Upper lobe of left lung (tissue), 6 donors: Measurements from ENCODE around the gene BRIX1. TPM values are rescaled to one million over a fixed set of nuclear protein-coding genes. Genes with fewer than 3 reads are reported as not detected.
"Not testable (repeated sequence)": the region's sequence is repeated elsewhere in the genome, so short reads cannot be mapped to it uniquely, and the experiment has no call there.

Source experiments
- ATAC-seq, 2 donors: fragments of 200-7000 bp; cut with Tn5 transposase; one replicate each; pipeline ENCODE4 v1.9.1; 2022; ENCODE audit warnings: mild to moderate bottlenecking in 2 of 2, moderate library complexity in 2 of 2; ENCODE audit not compliant: low FRiP score in 2 of 2
- DNase-seq, 2 donors: peaks; one replicate each; pipeline ENCODE4 v3.0.0-alpha.2; 2019 to 2020
- H3K27ac ChIP-seq, 4 donors: fragments of 200-600 bp; sonication (generic); one replicate each; pipeline ENCODE4 v1.5.1; 2016 to 2019
- H3K27me3 ChIP-seq, 4 donors: fragments of 200-600 bp; sonication (generic); one replicate each; pipeline ENCODE4 v1.5.1; 2017 to 2019
- H3K36me3 ChIP-seq, 4 donors: fragments of 200-600 bp; sonication (generic); one replicate each; pipeline ENCODE4 v1.5.1; 2016 to 2019
- H3K4me1 ChIP-seq, 4 donors: fragments of 200-600 bp; sonication (generic); one replicate each; pipeline ENCODE4 v1.5.1; 2018 to 2019
- H3K4me3 ChIP-seq, 4 donors: fragments of 200-600 bp; sonication (generic); one replicate each; pipeline ENCODE4 v1.5.1; 2017 to 2019; ENCODE audit warnings: mild to moderate bottlenecking in 2 of 4, moderate library complexity in 1 of 4
- H3K9me3 ChIP-seq, 4 donors: fragments of 200-600 bp; sonication (generic); one replicate each; pipeline ENCODE4 v1.5.1; 2018 to 2019
- CTCF ChIP-seq, 6 experiments: fragments of 450-650 bp in 4 of 6; fragments of 200-600 bp in 2 of 6; sonication (generic) in 2 of 6; IDR thresholded peaks; one replicate each; pipeline ENCODE4 v1.5.1; 2016 to 2019; ENCODE audit warnings: antibody characterized with exemption in 6 of 6
- EP300 ChIP-seq, 4 donors: sonication (generic); formaldehyde crosslinking; IDR thresholded peaks; one replicate each; pipeline ENCODE4 v1.5.1; 2017; ENCODE audit warnings: antibody characterized with exemption in 4 of 4, control low read depth in 2 of 4
- POLR2A ChIP-seq, 4 donors: fragments of 450-650 bp; IDR thresholded peaks; one replicate each; pipeline ENCODE4 v1.5.1; 2016 to 2017; ENCODE audit warnings: antibody characterized with exemption in 4 of 4, mild to moderate bottlenecking in 2 of 4
- POLR2AphosphoS5 ChIP-seq, 2 donors: sonication (generic); formaldehyde crosslinking; IDR thresholded peaks; one replicate each; pipeline ENCODE4 v1.5.1; 2017; ENCODE audit warnings: antibody characterized with exemption in 2 of 2
- WGBS, 2 donors: methylation state at CpG; one replicate each; pipeline ENCODE4 v1.1.5; 2017 to 2018; 5-methylcytosine and 5-hydroxymethylcytosine counted together
- total RNA-seq, 6 donors: library from RNA; depleted of rRNA in 4 of 6; stranded (reverse); fragments of >200 nt in 4 of 6; gene quantifications; one replicate each; pipeline versions ENCODE4 v1.1.0 to v1.2.1, GENCODE V29; 2016 to 2021
- donor health status: DM: no; HTN: no; CAD: no; lungs with moderate emphysema.
- donor health status: DM: no; HTN: yes; CAD: no; lungs with severe emphysema.

The BRIX1 gene
- total RNA-seq, 6 donors from 2014 or later: 7.9 to 30.4 (median 19.0) TPM

- ATAC-seq: no peak
- no peaks in the 10 kb centered on the region for H3K27me3 ChIP-seq
- no peak for TF ChIP-seq EP300 (IDR thresholded peaks at IDR 0.05)
- TF ChIP-seq POLR2A (IDR thresholded peaks at IDR 0.05): no peak
- TF ChIP-seq POLR2AphosphoS5 (IDR thresholded peaks at IDR 0.05): no peak
- no peak for TF ChIP-seq CTCF (IDR thresholded peaks at IDR 0.05)
- no peak overlapping the region for H3K27ac ChIP-seq
- H3K4me3 ChIP-seq: no peak overlapping the region
- H3K4me1 ChIP-seq: no peaks in the 10 kb centered on the region
- H3K9me3 ChIP-seq: no peaks in the 10 kb centered on the region
- no peak for DNase-seq
- WGBS, 2 donors: 97 to 100% methylated on average over 3 to 4 of the region's 4 CpGs
- H3K36me3 ChIP-seq: no peaks in the 10 kb centered on the region
These were observed 52.0 kb downstream of the BRIX1 start for GRCh38 chr5:34967540-34967939.

- TF ChIP-seq POLR2A (IDR thresholded peaks at IDR 0.05) (no peak), CTCF (IDR thresholded peaks at IDR 0.05) (no peak), EP300 (IDR thresholded peaks at IDR 0.05) (no peak), POLR2AphosphoS5 (IDR thresholded peaks at IDR 0.05) (no peak)
- no peaks in the 10 kb centered on the region for H3K4me1 ChIP-seq
- no peak for DNase-seq
- WGBS, 2 donors: 92 to 98% methylated on average over 2 of the region's 2 CpGs
- H3K36me3 ChIP-seq: no peaks in the 10 kb centered on the region
- H3K9me3 ChIP-seq: no peaks in the 10 kb centered on the region
- no peak overlapping the region for H3K27ac ChIP-seq
- H3K4me3 ChIP-seq: no peak overlapping the region
- no peaks in the 10 kb centered on the region for H3K27me3 ChIP-seq
- peak in 1 of 2 donors; percentile 61 for ATAC-seq
These were observed 52.7 kb downstream of the BRIX1 start for GRCh38 chr5:34968258-34968657.

- Histone ChIP-seq H3K4me3 (no peak overlapping the region), H3K27me3 (no peaks in the 10 kb centered on the region), H3K9me3 (no peaks in the 10 kb centered on the region), H3K4me1 (no peaks in the 10 kb centered on the region), H3K36me3 (no peaks in the 10 kb centered on the region), H3K27ac (no peak overlapping the region)
- TF ChIP-seq EP300 (IDR thresholded peaks at IDR 0.05) (no peak), CTCF (IDR thresholded peaks at IDR 0.05) (no peak), POLR2A (IDR thresholded peaks at IDR 0.05) (no peak), POLR2AphosphoS5 (IDR thresholded peaks at IDR 0.05) (no peak)
- no peak for ATAC-seq
- whole genome bisulfite sequencing, 2 donors: 68 to 74% methylated on average over 1 of the region's 1 CpG
- DNase-seq: no peak
These were observed 55.0 kb downstream of the BRIX1 start for GRCh38 chr5:34970552-34970951.

- not testable (repeated sequence) for H3K9me3 ChIP-seq, H3K36me3 ChIP-seq, ATAC-seq, H3K27me3 ChIP-seq, H3K4me3 ChIP-seq, DNase-seq, H3K27ac ChIP-seq, H3K4me1 ChIP-seq
- 88 to 93% methylated on average over 3 to 4 of the region's 4 CpGs for WGBS, 2 donors
These were observed 56.1 kb downstream of the BRIX1 start for GRCh38 chr5:34971655-34972054.

Other genes with a start within 250 kb of the BRIX1 start
- 1 to 10 TPM in 3 of 6 donors, under 1 TPM in 2, not detected in 1; 0.11 to 4.7 (median 1.0) TPM for gene TTC23L, start 76.5 kb upstream of the BRIX1 start, total RNA-seq
- gene RAD1, start 207 bp upstream of the BRIX1 start, total RNA-seq: 10 to 100 TPM; 12.2 to 39.1 (median 28.8) TPM
- gene DNAJC21, start 13.8 kb downstream of the BRIX1 start, total RNA-seq: 10 to 100 TPM; 41.2 to 93.2 (median 46.3) TPM
- gene AGXT2, start 132.2 kb downstream of the BRIX1 start, total RNA-seq: not detected